Astrocyte (in vitro differentiated cells and primary cell): ENCODE measurements around the gene COL5A1. TPM values are rescaled to one million over a fixed set of nuclear protein-coding genes. Genes with fewer than 3 reads are reported as not detected.
A peak's percentile ranks its signal among the peaks of the same experiment; 100 is the strongest.

ENCODE experiments used
- DNase-seq: peaks from one replicate; pipeline ENCODE4 v3.0.0-alpha.2; 2010; ENCODE audit warnings: low read depth
- FAIRE-seq: peaks from 2 replicates; lab custom pipeline; 2011; peaks lifted over from hg19 to GRCh38; lab: Jason Lieb, UNC
- H2AFZ ChIP-seq: 2 replicates; pipeline ENCODE4 v1.6.0; 2012; ENCODE audit warnings: low read depth, low read length, inconsistent platforms
- H3K27ac ChIP-seq: 2 replicates; pipeline ENCODE4 v1.5.1; 2011; ENCODE audit warnings: low read depth, low read length, inconsistent platforms
- H3K27me3 ChIP-seq: 2 replicates; pipeline ENCODE4 v1.6.0; 2011; ENCODE audit warnings: low read length, inconsistent platforms; ENCODE audit not compliant: insufficient read depth
- H3K36me3 ChIP-seq: 2 replicates; pipeline ENCODE4 v1.5.1; 2011; ENCODE audit warnings: low read length, inconsistent platforms; ENCODE audit not compliant: insufficient read depth
- H3K4me1 ChIP-seq: 2 replicates; pipeline ENCODE4 v1.5.1; 2011; ENCODE audit warnings: low read length, inconsistent platforms; ENCODE audit not compliant: insufficient read depth
- H3K4me2 ChIP-seq: 2 replicates; pipeline ENCODE4 v1.6.0; 2012; ENCODE audit warnings: low read length, inconsistent platforms
- H3K4me3 ChIP-seq: 2 replicates; pipeline ENCODE4 v1.5.1; 2011; ENCODE audit warnings: low read depth, mild to moderate bottlenecking, low read length, inconsistent platforms; ENCODE audit not compliant: insufficient read depth
- H3K79me2 ChIP-seq: 2 replicates; pipeline ENCODE4 v1.6.0; 2012; ENCODE audit warnings: mild to moderate bottlenecking, low read length, inconsistent platforms; ENCODE audit not compliant: insufficient read depth
- H3K9ac ChIP-seq: 2 replicates; pipeline ENCODE4 v1.6.0; 2012; ENCODE audit warnings: mild to moderate bottlenecking, low read length, inconsistent platforms
- H3K9me3 ChIP-seq: 2 replicates; pipeline ENCODE4 v1.5.1; 2012; ENCODE audit warnings: low read depth, mild to moderate bottlenecking, low read length, inconsistent platforms; ENCODE audit not compliant: insufficient read depth
- H4K20me1 ChIP-seq: 2 replicates; pipeline ENCODE4 v1.6.0; 2012; ENCODE audit warnings: low read length, inconsistent platforms; ENCODE audit not compliant: insufficient read depth
- H3K27ac Mint-ChIP-seq: one replicate; pipeline ENCODE4 v1.8.0; 2021; ENCODE audit warnings: mild to moderate bottlenecking, mixed read lengths; ENCODE audit not compliant: unreplicated experiment
- H3K27me3 Mint-ChIP-seq: one replicate; pipeline ENCODE4 v1.8.0; 2021; ENCODE audit warnings: low read depth, mixed read lengths; ENCODE audit not compliant: unreplicated experiment
- H3K36me3 Mint-ChIP-seq: one replicate; pipeline ENCODE4 v1.8.0; 2021; ENCODE audit warnings: low read depth, mixed read lengths; ENCODE audit not compliant: unreplicated experiment
- H3K4me1 Mint-ChIP-seq: one replicate; pipeline ENCODE4 v1.8.0; 2021; ENCODE audit warnings: low read depth, mixed read lengths; ENCODE audit not compliant: unreplicated experiment
- H3K4me3 Mint-ChIP-seq: one replicate; pipeline ENCODE4 v1.8.0; 2021; ENCODE audit warnings: mild to moderate bottlenecking, moderate library complexity, mixed read lengths; ENCODE audit not compliant: unreplicated experiment
- H3K9me3 Mint-ChIP-seq: one replicate; pipeline ENCODE4 v1.8.0; 2021; ENCODE audit warnings: mild to moderate bottlenecking, mixed read lengths; ENCODE audit not compliant: unreplicated experiment
- CTCF ChIP-seq: IDR thresholded peaks from 2 replicates; pipeline ENCODE4 v1.5.1; 2011; ENCODE audit warnings: low read depth, mild to moderate bottlenecking, inconsistent platforms, low read length, moderate library complexity; ENCODE audit not compliant: insufficient read depth
- EZH2 ChIP-seq: IDR thresholded peaks from 2 replicates; pipeline ENCODE4 v1.6.1; 2012; ENCODE audit warnings: mild to moderate bottlenecking, low read length, inconsistent platforms; ENCODE audit not compliant: insufficient read depth
- total RNA-seq: library from RNA; stranded (reverse); gene quantifications from 2 replicates; pipeline ENCODE4 v1.2.1, GENCODE V29; 2021

COL5A1 gene
- total RNA-seq, 1 donor from 2014 or later: 1,055 TPM

DNA sequence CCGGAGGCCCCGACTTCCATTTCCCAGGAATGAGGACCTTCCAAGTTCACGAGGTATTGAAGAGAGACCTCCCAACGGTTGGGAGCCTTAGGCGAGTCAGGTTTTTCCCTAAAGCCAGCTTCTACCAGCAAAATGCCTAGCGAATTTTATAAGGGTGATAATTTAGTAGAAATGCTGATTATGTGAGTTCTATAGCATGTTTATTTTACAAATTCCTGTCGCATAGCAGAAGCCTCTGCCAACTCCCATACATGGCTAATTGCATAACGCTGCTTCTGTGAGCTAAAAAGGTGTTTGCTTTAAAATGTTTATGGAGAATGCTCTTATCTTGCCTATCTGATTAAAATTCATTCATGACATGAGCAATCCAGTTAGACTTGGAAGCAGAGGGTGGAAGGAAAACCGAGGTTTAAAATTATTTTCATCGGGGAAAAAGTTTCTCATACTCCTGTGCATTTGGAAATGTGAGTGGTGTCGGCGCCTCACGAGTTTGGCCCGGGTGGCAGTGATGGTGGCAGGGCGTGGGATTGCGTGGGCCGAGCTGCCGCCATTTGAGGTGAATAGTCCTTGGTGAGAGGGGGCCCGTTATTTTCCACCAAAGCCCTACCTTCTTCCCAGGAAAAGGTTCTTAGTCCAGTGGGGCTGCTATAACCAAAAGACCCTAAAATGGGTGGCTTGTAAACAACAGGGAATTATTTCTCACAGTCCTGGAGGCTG, 134.6 kb downstream of the COL5A1 start:
- H3K4me3 Mint-ChIP-seq: peak overlapping the region; percentile 9
- H3K36me3 Mint-ChIP-seq: peaks cover 29% of the 10 kb centered on the region
- peaks cover 100% of the 10 kb centered on the region for H4K20me1 ChIP-seq
- peaks cover 52% of the 10 kb centered on the region for H3K36me3 ChIP-seq
- peak overlapping the region; percentile 43 for H3K9ac ChIP-seq
- H3K9me3 ChIP-seq: no peaks in the 10 kb centered on the region
- H3K4me3 ChIP-seq: no peak overlapping the region
- no peaks in the 10 kb centered on the region for H3K27me3 Mint-ChIP-seq
- H3K27me3 ChIP-seq: no peaks in the 10 kb centered on the region
- H3K9me3 Mint-ChIP-seq: no peaks in the 10 kb centered on the region
- H2AFZ ChIP-seq: no peak overlapping the region
- peak; percentile 61 for DNase-seq
- H3K4me2 ChIP-seq: peak overlapping the region; percentile 65
- H3K4me1 Mint-ChIP-seq: peaks cover 35% of the 10 kb centered on the region
- H3K27ac Mint-ChIP-seq: peak overlapping the region; percentile 56
- FAIRE-seq: no peak
- peak overlapping the region; percentile 51 for H3K27ac ChIP-seq
- peaks cover 29% of the 10 kb centered on the region for H3K79me2 ChIP-seq
- H3K4me1 ChIP-seq: peaks cover 44% of the 10 kb centered on the region
- TF ChIP-seq EZH2: no peak
- TF ChIP-seq CTCF: no peak

DNA sequence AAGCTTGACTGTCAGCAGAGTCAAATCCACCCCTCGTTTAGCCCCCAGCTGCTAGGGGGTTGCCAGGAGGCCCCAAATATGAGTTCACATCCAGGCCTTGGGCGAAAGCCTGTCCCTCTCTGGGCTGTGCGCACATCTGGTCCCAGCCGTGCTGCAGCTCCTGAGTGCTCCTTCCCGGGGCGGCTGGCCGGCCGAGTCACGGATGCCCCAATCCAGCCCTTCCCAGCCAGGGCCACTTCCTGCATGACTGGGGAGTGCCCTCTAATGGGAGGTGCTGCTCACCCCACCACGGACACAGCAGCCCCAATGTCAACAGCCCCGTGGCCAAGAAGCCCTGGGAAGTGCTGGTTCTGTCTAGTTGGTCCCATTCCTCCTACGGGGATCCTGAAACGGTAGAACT, 135.6 kb downstream of the COL5A1 start:
- Histone ChIP-seq H3K79me2 (peaks cover 20% of the 10 kb centered on the region), H4K20me1 (peaks cover 100% of the 10 kb centered on the region), H3K27me3 (no peaks in the 10 kb centered on the region), H3K27ac (peak overlapping the region; percentile 16), H3K9ac (no peak overlapping the region), H3K4me1 (peaks cover 44% of the 10 kb centered on the region), H3K4me2 (no peak overlapping the region), H3K36me3 (peaks cover 50% of the 10 kb centered on the region), H3K9me3 (no peaks in the 10 kb centered on the region), H2AFZ (no peak overlapping the region), H3K4me3 (no peak overlapping the region)
- Mint-ChIP-seq H3K27me3 (no peaks in the 10 kb centered on the region), H3K9me3 (no peaks in the 10 kb centered on the region), H3K27ac (peak overlapping the region; percentile 53), H3K36me3 (peaks cover 24% of the 10 kb centered on the region), H3K4me3 (no peak overlapping the region), H3K4me1 (peaks cover 35% of the 10 kb centered on the region)
- DNase-seq: no peak
- TF ChIP-seq CTCF (no peak), EZH2 (no peak)
- FAIRE-seq: no peak

DNA sequence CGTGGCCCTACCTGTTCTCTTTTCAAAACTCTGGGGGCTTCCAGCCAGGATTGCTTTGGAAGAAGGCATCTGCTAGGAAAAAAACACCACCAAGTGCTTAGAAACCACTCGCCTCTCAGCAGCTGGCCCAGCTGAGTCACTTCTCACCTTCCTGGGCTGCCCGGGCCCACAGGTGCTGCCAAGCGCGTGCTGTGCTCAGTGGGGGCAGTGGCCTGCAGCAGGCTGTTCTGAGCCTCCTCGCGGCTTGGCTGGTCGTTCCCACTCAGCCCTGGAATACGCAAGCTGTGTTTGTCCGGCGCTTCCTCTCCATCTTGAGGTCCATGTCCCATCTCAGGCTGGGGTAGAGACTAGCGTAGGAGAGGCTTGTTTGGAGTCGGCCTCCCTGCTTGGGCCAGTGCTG, 136.6 kb downstream of the COL5A1 start:
- no peaks in the 10 kb centered on the region for H3K27me3 Mint-ChIP-seq
- Histone ChIP-seq H3K4me3 (no peak overlapping the region), H3K79me2 (peaks cover 14% of the 10 kb centered on the region), H4K20me1 (peaks cover 100% of the 10 kb centered on the region), H3K27me3 (no peaks in the 10 kb centered on the region), H3K9me3 (no peaks in the 10 kb centered on the region), H3K9ac (no peak overlapping the region), H3K27ac (no peak overlapping the region), H2AFZ (no peak overlapping the region), H3K4me1 (peaks cover 44% of the 10 kb centered on the region), H3K36me3 (peaks cover 49% of the 10 kb centered on the region), H3K4me2 (no peak overlapping the region)
- H3K36me3 Mint-ChIP-seq: peaks cover 28% of the 10 kb centered on the region
- DNase-seq (peak; percentile 48), FAIRE-seq (no peak)
- H3K9me3 Mint-ChIP-seq: no peaks in the 10 kb centered on the region
- peaks cover 33% of the 10 kb centered on the region for H3K4me1 Mint-ChIP-seq
- TF ChIP-seq EZH2 (no peak), CTCF (no peak)
- H3K27ac Mint-ChIP-seq: peak overlapping the region; percentile 53
- no peak overlapping the region for H3K4me3 Mint-ChIP-seq
